GM19455 (cell line): Measurements from ENCODE around the gene CHN2.

Experiments
- ATAC-seq: cut with Tn5 transposase; IDR thresholded peaks from one replicate; pipeline ENCODE4 v1.9.1; 2021; ENCODE audit not compliant: unreplicated experiment

Gene CHN2

GRCh38 chr7:29304756-29305155 lies 110.2 kb downstream of the CHN2 start:
- no peak for ATAC-seq

GRCh38 chr7:29306319-29306991 lies 111.9 kb downstream of the CHN2 start:
- no peak for ATAC-seq

- no peak for ATAC-seq
These were observed 113.8 kb downstream of the CHN2 start for GRCh38 chr7:29308424-29308823.

GRCh38 chr7:29309041-29309854 lies 114.7 kb downstream of the CHN2 start:
- no peak for ATAC-seq

GRCh38 chr7:29310625-29311024 lies 116.0 kb downstream of the CHN2 start:
- ATAC-seq = no peak

- ATAC-seq = no peak
These were observed 116.7 kb downstream of the CHN2 start for GRCh38 chr7:29311314-29311713.

- no peak for ATAC-seq
These were observed 119.6 kb downstream of the CHN2 start for GRCh38 chr7:29314148-29314547.

- no peak for ATAC-seq
These were observed 120.7 kb downstream of the CHN2 start for GRCh38 chr7:29315122-29315891.

- ATAC-seq = no peak
These were observed 121.3 kb downstream of the CHN2 start for GRCh38 chr7:29315892-29316270.

GRCh38 chr7:29316926-29317325 lies 122.4 kb downstream of the CHN2 start:
- no peak for ATAC-seq

GRCh38 chr7:29318853-29319718 lies 124.5 kb downstream of the CHN2 start:
- no peak for ATAC-seq

- ATAC-seq = no peak
These were observed 125.3 kb downstream of the CHN2 start for GRCh38 chr7:29319719-29320521.

- ATAC-seq = no peak
These were observed 126.0 kb downstream of the CHN2 start for GRCh38 chr7:29320577-29320976.

GRCh38 chr7:29322023-29322712 lies 127.6 kb downstream of the CHN2 start:
- ATAC-seq = no peak

GRCh38 chr7:29325476-29325875 lies 130.9 kb downstream of the CHN2 start:
- ATAC-seq = no peak

GRCh38 chr7:29326864-29327263 lies 132.3 kb downstream of the CHN2 start:
- no peak for ATAC-seq

GRCh38 chr7:29327455-29327854 lies 132.9 kb downstream of the CHN2 start:
- no peak for ATAC-seq

GRCh38 chr7:29328045-29328444 lies 133.5 kb downstream of the CHN2 start:
- no peak for ATAC-seq

GRCh38 chr7:29328811-29329210 lies 134.2 kb downstream of the CHN2 start:
- ATAC-seq = no peak
